Testis (tissue), 3 donors: Measurements from ENCODE around the gene DPH3. TPM values are rescaled to one million over a fixed set of nuclear protein-coding genes. Genes with fewer than 3 reads are reported as not detected.

ENCODE experiments used
- DNase-seq: peaks from one replicate; pipeline ENCODE4 v3.0.0-alpha.2; 2019
- H3K27ac ChIP-seq, 2 donors: fragments of 200-600 bp; sonication (generic); one replicate each; pipeline ENCODE4 v1.5.1; 2019
- H3K27me3 ChIP-seq: fragments of 200-600 bp; sonication (generic); one replicate; pipeline ENCODE4 v1.5.1; 2019
- H3K36me3 ChIP-seq: fragments of 200-600 bp; sonication (generic); one replicate; pipeline ENCODE4 v1.5.1; 2017; ENCODE audit warnings: low read depth; ENCODE audit errors: missing control alignments
- H3K4me1 ChIP-seq: fragments of 200-600 bp; sonication (generic); one replicate; pipeline ENCODE4 v1.5.1; 2019
- H3K4me3 ChIP-seq, 2 donors: fragments of 200-600 bp; sonication (generic); one replicate each; pipeline ENCODE4 v1.5.1; 2017 to 2019
- H3K9me3 ChIP-seq: fragments of 200-600 bp; sonication (generic); one replicate; pipeline ENCODE4 v1.5.1; 2017
- CTCF ChIP-seq, 3 experiments: fragments of 450-650 bp in 2 of 3; fragments of 200-600 bp in 1 of 3; sonication (generic) in 1 of 3; IDR thresholded peaks; one replicate each; pipeline ENCODE4 v1.5.1; 2016 to 2019; ENCODE audit warnings: antibody characterized with exemption in 3 of 3, mild to moderate bottlenecking in 2 of 3, moderate library complexity in 1 of 3
- POLR2A ChIP-seq: fragments of 450-650 bp; IDR thresholded peaks from one replicate; pipeline ENCODE4 v1.6.1; 2017; ENCODE audit warnings: antibody characterized with exemption, mild to moderate bottlenecking, moderate library complexity
- WGBS, 2 donors: methylation state at CpG; one replicate each; pipeline ENCODE4 v1.1.5; 2018; 5-methylcytosine and 5-hydroxymethylcytosine counted together
- intact Hi-C: fragments of 100-400 bp; cut with DNase I; formaldehyde crosslinking; loops from one replicate; pipeline ENCODE4 v1.15.1; 2023; ENCODE audit warnings: low total_unique reads
- polyA plus RNA-seq: library from polyadenylated mRNA; stranded (reverse); fragments of 350-450 nt; fragmentation: Illumina TruSeq; extraction: RNeasy Lipid Tissue Mini Kit (QIAGEN cat#74804); gene quantifications from one replicate; pipeline ENCODE4 v1.2.3, GENCODE V29; 2014; ENCODE audit warnings: low read depth, low replicate concordance; ENCODE audit not compliant: insufficient read depth
- total RNA-seq, 2 donors: library from RNA; depleted of rRNA; stranded (reverse); fragments of >200 nt; gene quantifications; one replicate each; pipeline ENCODE4 v1.2.3, GENCODE V29; 2016

DPH3 gene
- total and polyA plus RNA-seq, 3 donors from 2014 or later, result 14.6 to 23.6 (median 14.7) TPM

- intact Hi-C loops, result no loop called here
- Histone ChIP-seq H3K36me3 (no peaks in the 10 kb centered on the region), H3K4me3 (no peak overlapping the region), H3K4me1 (peaks cover 5% of the 10 kb centered on the region), H3K9me3 (no peaks in the 10 kb centered on the region), H3K27ac (no peak overlapping the region), H3K27me3 (no peaks in the 10 kb centered on the region)
- WGBS, 2 donors, result 82 to 83% methylated on average over 5 of the region's 5 CpGs
- TF ChIP-seq POLR2A, result no peak
- no peak for TF ChIP-seq CTCF (IDR thresholded peaks at IDR 0.05)
- no peak for DNase-seq
Observed at GRCh38 chr3:16254916-16255315, 9.8 kb downstream of the DPH3 start.

GRCh38 chr3:16253601-16254000, 11.1 kb downstream of the DPH3 start:
- DNase-seq, result peak; percentile 45
- H3K9me3 ChIP-seq, result no peaks in the 10 kb centered on the region
- no peak overlapping the region for H3K27ac ChIP-seq
- WGBS, 2 donors, result 73 to 79% methylated on average over 7 of the region's 7 CpGs
- peaks cover 5% of the 10 kb centered on the region for H3K4me1 ChIP-seq
- no peak for TF ChIP-seq POLR2A
- no peak for TF ChIP-seq CTCF (IDR thresholded peaks at IDR 0.05)
- intact Hi-C loops, result no loop called here
- H3K36me3 ChIP-seq, result no peaks in the 10 kb centered on the region
- H3K27me3 ChIP-seq, result no peaks in the 10 kb centered on the region
- no peak overlapping the region for H3K4me3 ChIP-seq

- Histone ChIP-seq H3K9me3 (no peaks in the 10 kb centered on the region), H3K4me3 (no peak overlapping the region), H3K27me3 (no peaks in the 10 kb centered on the region), H3K4me1 (peaks cover 5% of the 10 kb centered on the region), H3K36me3 (no peaks in the 10 kb centered on the region), H3K27ac (no peak overlapping the region)
- 86 to 96% methylated on average over 2 of the region's 2 CpGs for WGBS, 2 donors
- no peak for DNase-seq
- intact Hi-C loops, result no loop called here
- TF ChIP-seq POLR2A (no peak), CTCF (IDR thresholded peaks at IDR 0.05) (no peak)
Observed at GRCh38 chr3:16252988-16253387, 11.8 kb downstream of the DPH3 start.

- Histone ChIP-seq H3K4me3 (no peak overlapping the region), H3K27me3 (no peaks in the 10 kb centered on the region), H3K27ac (no peak overlapping the region), H3K9me3 (no peaks in the 10 kb centered on the region), H3K4me1 (peaks cover 5% of the 10 kb centered on the region), H3K36me3 (no peaks in the 10 kb centered on the region)
- intact Hi-C loops, result no loop called here
- TF ChIP-seq CTCF (IDR thresholded peaks at IDR 0.05) (no peak), POLR2A (no peak)
- 43 to 57% methylated on average over 7 of the region's 7 CpGs for WGBS, 2 donors
- DNase-seq, result no peak
Observed at GRCh38 chr3:16252243-16252978, 12.3 kb downstream of the DPH3 start.
